ENCODE data around the gene TAS2R3. TPM values are rescaled to one million over a fixed set of nuclear protein-coding genes. Genes with fewer than 3 reads are reported as not detected.

The TAS2R3 gene, protein sequence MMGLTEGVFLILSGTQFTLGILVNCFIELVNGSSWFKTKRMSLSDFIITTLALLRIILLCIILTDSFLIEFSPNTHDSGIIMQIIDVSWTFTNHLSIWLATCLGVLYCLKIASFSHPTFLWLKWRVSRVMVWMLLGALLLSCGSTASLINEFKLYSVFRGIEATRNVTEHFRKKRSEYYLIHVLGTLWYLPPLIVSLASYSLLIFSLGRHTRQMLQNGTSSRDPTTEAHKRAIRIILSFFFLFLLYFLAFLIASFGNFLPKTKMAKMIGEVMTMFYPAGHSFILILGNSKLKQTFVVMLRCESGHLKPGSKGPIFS
- total RNA-seq (2022; extraction: Qiagen RNA extraction): not detected in 5 replicates

DNA sequence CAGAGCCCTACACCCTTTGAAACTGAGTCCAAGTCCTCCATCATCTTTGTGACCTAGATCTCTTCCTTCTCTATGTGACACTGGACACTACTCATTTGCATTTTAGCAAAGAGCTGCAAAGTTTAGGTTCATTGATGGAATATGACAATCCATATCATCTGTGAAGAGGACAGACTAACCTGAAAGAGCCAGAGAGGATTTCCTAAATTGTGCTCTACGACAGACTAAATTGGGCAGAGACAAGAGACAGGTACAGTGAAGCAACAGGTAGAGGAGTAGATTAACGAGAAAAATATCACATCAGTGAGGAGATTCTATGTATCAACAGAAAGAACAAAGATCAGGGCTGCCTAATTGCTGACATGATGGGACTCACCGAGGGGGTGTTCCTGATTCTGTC is at the start of gene TAS2R3:
Gene TAS2R3, plus strand, starts transcription at position 301 of the 400 bp plus-strand sequence. Its CDS starts 62 bp downstream, at position 363.

DNA sequence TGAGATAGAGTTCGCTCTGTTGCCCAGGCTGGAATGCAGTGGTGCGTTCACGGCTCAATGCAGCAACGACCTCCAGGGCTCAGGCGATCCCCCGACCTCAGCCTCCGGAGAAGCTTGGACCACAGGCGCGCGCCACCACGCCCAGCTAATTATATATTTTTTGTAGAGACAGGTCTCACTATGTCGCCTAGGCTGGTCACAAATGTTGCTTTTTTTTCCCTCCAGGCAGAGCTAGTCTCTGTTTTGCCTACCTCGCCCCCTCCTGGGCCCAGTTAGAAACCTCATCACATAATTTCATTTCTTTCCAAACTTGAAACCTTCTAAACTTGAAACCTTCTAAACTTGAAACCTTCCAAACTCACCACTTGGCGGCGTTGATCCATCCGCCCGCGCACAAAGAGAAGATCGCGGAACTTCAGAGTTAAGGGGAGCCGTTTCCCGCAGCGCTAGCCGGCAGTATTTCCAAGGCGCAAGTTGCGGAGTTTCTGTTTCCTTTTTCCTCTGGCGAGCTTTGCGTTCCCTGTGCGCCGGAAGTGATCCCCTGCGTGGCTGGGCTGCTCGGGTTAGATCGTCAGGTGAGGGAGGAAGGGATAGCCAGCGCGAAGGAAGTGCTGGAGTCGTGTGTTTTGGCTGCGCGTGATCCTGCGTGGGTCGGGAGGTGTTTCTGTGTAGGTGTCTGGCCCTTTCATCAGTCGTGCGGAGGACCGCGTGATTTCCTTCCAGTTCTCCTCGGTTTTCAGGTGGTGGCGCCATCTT is 25.9 kb upstream of the TAS2R3 start, which contains the start of gene SSBP1:
Gene SSBP1, plus strand, starts transcription at position 523 of the 756 bp plus-strand sequence. CDS start 809 bp downstream, outside the sequence.

DNA sequence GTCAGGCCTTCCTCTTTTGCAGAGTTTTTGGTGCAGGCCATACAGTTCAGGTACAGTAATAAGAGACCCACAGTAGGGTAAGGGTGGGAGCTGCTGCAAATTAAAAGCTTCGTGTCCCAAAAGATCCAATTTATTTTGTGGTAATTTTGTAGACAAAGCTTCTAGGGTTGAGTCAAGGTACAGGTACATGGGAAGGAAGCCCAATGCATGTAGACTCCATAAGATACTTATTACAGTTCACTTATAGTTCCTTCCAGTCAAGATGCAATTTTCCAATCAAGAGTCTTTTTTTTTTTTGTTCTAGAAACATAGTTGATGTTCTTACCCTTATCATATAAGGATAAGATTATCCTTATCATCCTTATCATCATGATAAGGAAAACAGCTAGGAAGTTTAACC is 12.5 kb downstream of the TAS2R3 start, which contains the start of gene TAS2R4:
Gene TAS2R4, plus strand, starts transcription at position 301 of the 400 bp plus-strand sequence. CDS start 1,815 bp downstream, outside the sequence.

DNA sequence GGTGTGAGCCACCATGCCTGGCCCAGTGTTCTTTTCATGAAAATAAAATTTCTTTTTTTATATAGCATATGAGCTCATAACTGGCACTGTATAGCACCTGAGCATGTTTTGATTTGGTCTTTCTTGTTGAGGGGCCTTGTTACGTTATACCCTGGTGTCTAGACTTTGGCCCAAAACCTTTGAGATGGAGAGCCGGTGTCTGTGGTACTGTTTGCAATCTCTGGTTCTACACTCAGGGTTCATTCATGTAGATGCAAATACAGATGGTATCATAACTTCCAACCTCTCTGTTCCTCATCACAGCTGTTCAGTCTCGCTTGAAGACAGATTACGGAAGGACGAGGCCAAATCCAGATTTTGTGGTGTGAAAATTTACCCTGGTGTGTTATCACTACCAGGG is 26.0 kb downstream of the TAS2R3 start, which contains the start of gene TAS2R5:
Gene TAS2R5, plus strand, starts transcription at position 301 of the 400 bp plus-strand sequence. CDS start 145 bp downstream, outside the sequence.

Other genes with a start within 250 kb of the TAS2R3 start
- 25.9 to 36.7 TPM (median 28.4 TPM) in 5 replicates for gene AGK, start 212.7 kb upstream of the TAS2R3 start, total RNA-seq (2022; extraction: Qiagen RNA extraction)
- 4.7 to 6.2 TPM (median 5.9 TPM) in 5 replicates for gene DENND11, start 61.9 kb upstream of the TAS2R3 start, total RNA-seq (2022; extraction: Qiagen RNA extraction)
- not detected in 5 replicates for gene WEE2, start 55.7 kb upstream of the TAS2R3 start, total RNA-seq (2022; extraction: Qiagen RNA extraction)
- 270 to 355 TPM (median 288 TPM) in 5 replicates for gene SSBP1, start 25.7 kb upstream of the TAS2R3 start, total RNA-seq (2022; extraction: Qiagen RNA extraction)
- gene TAS2R4, start 12.6 kb downstream of the TAS2R3 start, total RNA-seq (2022; extraction: Qiagen RNA extraction): 0.07 to 0.16 TPM (median 0.14 TPM) in 5 replicates
- 0.31 to 0.45 TPM (median 0.36 TPM) in 5 replicates for gene TAS2R5, start 26.1 kb downstream of the TAS2R3 start, total RNA-seq (2022; extraction: Qiagen RNA extraction)
- not detected in 5 replicates for gene PRSS37, start 77.4 kb downstream of the TAS2R3 start, total RNA-seq (2022; extraction: Qiagen RNA extraction)
- not detected in 5 replicates for gene OR9A4, start 152.3 kb downstream of the TAS2R3 start, total RNA-seq (2022; extraction: Qiagen RNA extraction)
- gene CLEC5A, start 182.9 kb downstream of the TAS2R3 start, total RNA-seq (2022; extraction: Qiagen RNA extraction): not detected in 5 replicates
- not detected in 5 replicates for gene TAS2R38, start 209.7 kb downstream of the TAS2R3 start, total RNA-seq (2022; extraction: Qiagen RNA extraction)
- gene MGAM, start 231.8 kb downstream of the TAS2R3 start, total RNA-seq (2022; extraction: Qiagen RNA extraction): 0.48 to 0.74 TPM (median 0.56 TPM) in 5 replicates